Fibroblast of gingiva (primary cell): Measurements from ENCODE around the gene GNL3L.
"Not testable (repeated sequence)": the region's sequence is repeated elsewhere in the genome, so short reads cannot be mapped to it uniquely, and the experiment has no call there.

ENCODE experiments used
- DNase-seq: peaks from one replicate; pipeline ENCODE4 v3.0.0-alpha.2; 2011; ENCODE audit warnings: low read depth

GNL3L gene

DNA sequence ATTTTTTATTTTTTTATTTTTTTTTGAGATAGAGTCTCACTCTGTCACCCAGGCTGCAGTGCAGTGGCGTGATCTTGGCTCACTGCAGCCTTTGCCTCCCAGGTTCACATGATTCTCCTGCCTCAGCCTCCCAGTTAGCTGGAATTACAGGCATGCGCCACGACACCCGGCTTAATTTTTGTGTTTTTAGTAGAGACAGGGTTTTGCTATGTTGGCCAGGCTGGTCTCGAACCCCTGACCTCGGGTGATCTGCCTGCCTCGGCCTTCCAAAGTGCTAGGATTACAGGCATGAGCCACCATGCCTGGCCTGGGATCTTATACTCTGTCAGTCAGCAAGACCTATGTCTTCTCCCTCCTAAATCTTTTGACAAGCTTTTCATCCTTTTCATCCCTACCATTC, 25.0 kb downstream of the GNL3L start:
- not testable (repeated sequence) for DNase-seq

DNA sequence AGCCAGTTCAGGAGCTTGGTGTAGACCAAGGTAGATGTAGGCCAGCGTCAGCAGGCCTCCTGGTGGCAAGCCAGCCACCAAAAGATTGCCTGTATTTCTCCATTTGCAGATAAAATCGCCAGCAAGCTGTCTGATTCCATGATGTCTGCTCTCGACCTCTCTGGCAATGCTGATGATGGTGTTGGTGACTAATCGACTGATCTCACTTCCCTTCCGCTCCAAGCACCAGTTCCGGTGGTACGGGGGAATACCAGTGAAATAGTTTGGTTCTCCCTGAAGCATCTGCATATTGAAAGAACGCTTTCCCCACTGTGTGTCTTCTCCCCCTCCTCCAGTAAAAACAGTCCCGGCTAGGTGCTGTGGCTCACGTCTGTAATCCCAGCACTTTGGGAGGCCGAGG, 30.4 kb downstream of the GNL3L start:
- no peak for DNase-seq

DNA sequence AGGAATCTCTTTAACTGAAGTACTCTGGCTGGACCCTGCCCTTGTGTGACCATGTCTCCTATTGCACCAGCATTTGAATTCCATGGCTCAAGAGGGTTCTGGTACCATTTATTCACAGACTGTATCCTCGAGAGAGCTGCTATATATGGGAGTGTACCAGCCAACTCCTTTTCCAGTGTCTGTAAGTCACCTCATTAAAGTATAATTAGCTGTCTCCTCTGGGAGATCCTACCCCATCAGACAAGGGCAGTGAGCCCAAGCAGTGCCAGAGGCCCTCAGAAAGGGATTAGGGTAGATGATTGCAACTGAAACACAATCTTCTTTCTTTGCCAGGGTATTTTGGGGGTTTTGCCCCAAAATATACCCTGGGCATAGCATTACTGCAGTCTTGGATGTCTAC, 31.6 kb downstream of the GNL3L start:
- DNase-seq, result no peak

DNA sequence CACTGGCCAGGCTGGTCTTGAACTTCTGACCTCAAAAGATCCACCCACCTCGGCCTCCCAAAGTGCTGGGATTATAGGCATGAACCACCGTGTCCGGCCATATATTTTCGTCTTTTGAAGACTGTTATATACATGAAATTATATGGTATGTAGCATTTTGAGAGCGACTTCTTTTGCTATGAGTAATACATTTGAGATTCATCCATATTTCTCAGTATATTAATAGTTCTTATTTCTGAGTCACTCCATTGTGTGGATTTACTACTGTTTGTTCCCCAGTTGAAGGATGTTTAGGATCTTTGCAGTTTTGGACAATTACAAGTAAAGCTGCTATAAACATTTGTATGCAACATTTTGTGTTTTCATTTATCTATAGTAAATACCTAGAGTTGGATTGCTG, 34.9 kb downstream of the GNL3L start:
- no peak for DNase-seq

DNA sequence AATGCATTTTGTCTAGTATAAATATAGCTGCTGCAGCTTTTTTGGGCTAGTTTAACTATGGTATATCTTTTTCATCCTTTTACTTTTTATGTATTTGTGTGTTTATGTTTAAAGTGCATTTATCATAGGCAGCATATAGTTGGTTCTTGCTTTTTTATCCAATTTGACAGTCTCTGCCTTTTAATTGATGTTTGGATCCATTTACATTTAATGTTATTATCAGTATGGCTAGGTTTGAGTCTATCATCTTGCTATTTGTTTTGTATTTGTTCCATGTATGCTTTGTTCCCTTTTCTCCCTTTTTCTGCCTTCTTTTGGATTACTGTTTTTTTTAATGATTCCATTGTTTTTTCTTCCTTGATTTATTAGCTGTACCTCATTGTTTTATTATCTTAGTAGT, 40.3 kb downstream of the GNL3L start:
- no peak for DNase-seq

DNA sequence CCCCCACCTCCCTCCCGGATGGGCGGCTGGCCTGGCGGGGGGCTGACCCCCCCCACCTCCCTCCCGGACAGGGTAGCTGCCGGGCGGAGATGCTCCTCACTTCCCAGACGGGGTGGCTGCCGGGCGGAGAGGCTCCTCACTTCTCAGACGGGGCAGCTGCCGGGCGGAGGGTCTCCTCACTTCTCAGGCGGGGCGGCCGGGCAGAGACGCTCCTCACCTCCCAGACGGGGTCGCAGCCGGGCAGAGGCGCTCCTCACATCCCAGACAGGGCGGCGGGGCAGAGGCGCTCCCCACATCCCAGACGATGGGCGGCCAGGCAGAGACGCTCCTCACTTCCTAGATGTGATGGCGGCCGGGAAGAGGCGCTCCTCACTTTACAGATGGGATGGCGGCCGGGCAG, 42.6 kb downstream of the GNL3L start:
- DNase-seq, result not testable (repeated sequence)

DNA sequence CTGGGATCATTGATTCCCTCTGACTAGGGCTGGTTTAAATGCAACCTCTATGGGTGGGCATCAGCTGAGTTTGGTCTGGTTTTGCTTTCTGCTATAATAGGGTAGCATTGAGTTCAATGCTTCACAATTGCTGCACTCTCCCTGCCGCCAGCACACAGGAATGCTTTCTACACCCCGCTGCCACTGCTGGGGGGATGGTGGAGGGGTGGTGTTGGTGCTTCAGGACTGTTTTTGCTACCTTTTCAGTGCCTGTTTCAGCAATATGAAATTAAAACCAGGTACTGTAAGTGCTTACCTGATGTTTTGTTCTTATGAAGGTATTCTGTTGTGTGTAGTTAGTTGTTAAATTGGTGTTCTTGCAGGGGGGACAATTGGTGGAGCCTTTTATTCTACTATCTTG, 67.7 kb downstream of the GNL3L start:
- no peak for DNase-seq

DNA sequence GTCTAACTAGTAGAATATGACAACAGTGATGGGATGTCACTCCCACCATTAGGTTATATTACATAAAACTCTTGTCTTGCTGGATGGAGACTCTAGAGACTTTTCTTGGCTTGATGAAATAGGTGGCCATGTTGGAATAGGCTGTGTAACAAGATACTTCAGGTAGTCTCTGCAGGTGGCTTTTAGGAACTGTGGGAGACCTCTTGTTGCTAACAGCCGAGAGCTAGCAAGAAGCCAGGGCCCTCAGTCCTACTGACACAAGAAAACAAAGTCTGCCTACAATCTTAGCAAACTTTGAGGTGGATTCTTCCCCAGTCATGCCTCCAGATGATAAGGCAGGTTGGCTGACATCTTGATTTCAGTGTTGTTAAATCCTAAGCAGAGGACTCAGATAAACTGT, 72.5 kb downstream of the GNL3L start:
- no peak for DNase-seq
